ENCODE results near the gene TMEM259. TPM values are rescaled to one million over a fixed set of nuclear protein-coding genes. Genes with fewer than 3 reads are reported as not detected.

TMEM259 gene
- total and polyA plus RNA-seq, 2 of the 13 experiments (the other 11 are each of a cell fraction or from before 2014, with no cell fraction given), result 64.7 to 164 TPM

GRCh38 chr19:1053176-1054101 is 32.5 kb upstream of the TMEM259 start:
- peaks cover 24% of the 10 kb centered on the region for H3K4me1 ChIP-seq (ENCODE audit: insufficient read depth, low read length)
- H2AFZ ChIP-seq (ENCODE audit: low read length), result no peak overlapping the region
- ChIA-PET CTCF (ENCODE audit: low intra/inter-chr PET ratio, low total read pairs) (no interaction called here), POLR2A (interaction anchor here (0.9 kb wide), 1 partner anchor 51 kb away, joined by 3 read pairs; the partner anchor contains the start of gene GPX4)
- in situ Hi-C loops (cut with HindIII; ENCODE audit: extremely low pct_ligation_motif_present, low pct_unique_long_range_greater_than_20kb) (no loop called here), intact Hi-C loops (cut with micrococcal nuclease; ENCODE audit: unreplicated experiment) (loop anchor here (10.0 kb wide), 1 partner anchor 51 kb away; the partner anchor contains the start of gene GPX4)
- no peaks in the 10 kb centered on the region for H3K9me3 ChIP-seq (ENCODE audit: low read length)
- no peaks in the 10 kb centered on the region for H3K27me3 ChIP-seq (ENCODE audit: control insufficient read depth in 1 of 2, insufficient read depth in 2 of 2, low read length in 2 of 2)
- ATAC-seq (no peak), FAIRE-seq (no peak), DNase-seq (ENCODE audit: low spot score) (no peak)
- no peak overlapping the region for H3K9ac ChIP-seq (ENCODE audit: insufficient read depth, low read depth, low read length)
- peaks cover 9 to 33% of the 10 kb centered on the region in 2 experiments; a peak in 4 of 5 replicates for H3K36me3 ChIP-seq (replicated peaks in 1 of 2; ENCODE audit: control insufficient read depth in 1 of 2, insufficient read depth in 2 of 2, low read length in 2 of 2)
- H3K4me2 ChIP-seq (ENCODE audit: low read depth, low read length), result no peak overlapping the region
- H3K79me2 ChIP-seq (ENCODE audit: insufficient read depth, low read length), result no peaks in the 10 kb centered on the region
- no peaks in the 10 kb centered on the region for H4K20me1 ChIP-seq (ENCODE audit: insufficient read depth, low read length)
- H3K27ac ChIP-seq (ENCODE audit: extremely low read length, insufficient read depth, low read length), result no peak overlapping the region
- H3K4me3 ChIP-seq (replicated peaks in 1 of 3; ENCODE audit: insufficient read depth in 1 of 3, low read depth in 2 of 3, low read length in 3 of 3), result no peak overlapping the region
- WGBS (ENCODE audit: low lambda C conversion rate), result 96% methylated on average over 28 of the region's 31 CpGs
- no TSS peak for BruUV-seq (replicated peaks)
- TF ChIP-seq MED1 (CRISPR knock-in tag; IDR thresholded peaks at IDR 0.05) (no peak), ZSCAN20 (CRISPR knock-in tag; IDR thresholded peaks at IDR 0.05; ENCODE audit: borderline replicate concordance) (no peak), NBN (conservative IDR thresholded peaks at IDR 0.05) (no peak), PCBP1 (IDR thresholded peaks at IDR 0.05; ENCODE audit: borderline replicate concordance, low read depth, low read length) (no peak), HMG20A (CRISPR knock-in tag; IDR thresholded peaks at IDR 0.05; ENCODE audit: borderline replicate concordance) (no peak), ZFX (CRISPR knock-in tag; IDR thresholded peaks at IDR 0.05; ENCODE audit: low read depth) (0 out of 2 replicates have a peak, but pooled peaks have one; percentile 16), CCAR2 (optimal IDR thresholded peaks at IDR 0.05; ENCODE audit: low read depth, low read length) (no peak), KLF11 (CRISPR knock-in tag; IDR thresholded peaks at IDR 0.05) (no peak), KDM3A (CRISPR knock-in tag; IDR thresholded peaks at IDR 0.05; ENCODE audit: low read depth) (no peak), MTF1 (CRISPR knock-in tag; IDR thresholded peaks at IDR 0.05) (no peak), REXO4 (CRISPR knock-in tag; IDR thresholded peaks at IDR 0.05; ENCODE audit: borderline replicate concordance) (no peak), ZNF101 (CRISPR knock-in tag; IDR thresholded peaks at IDR 0.05; ENCODE audit: borderline replicate concordance, low read depth) (no peak), CAMTA2 (CRISPR knock-in tag; IDR thresholded peaks at IDR 0.05; ENCODE audit: borderline replicate concordance) (no peak), CENPX (CRISPR knock-in tag; IDR thresholded peaks at IDR 0.05) (no peak), RFX3 (CRISPR knock-in tag; IDR thresholded peaks at IDR 0.05) (no peak), ZNF768 (CRISPR knock-in tag; IDR thresholded peaks at IDR 0.05) (0 out of 2 replicates have a peak, but pooled peaks have one; percentile 16)
- TF ChIP-seq, protein P1, sequence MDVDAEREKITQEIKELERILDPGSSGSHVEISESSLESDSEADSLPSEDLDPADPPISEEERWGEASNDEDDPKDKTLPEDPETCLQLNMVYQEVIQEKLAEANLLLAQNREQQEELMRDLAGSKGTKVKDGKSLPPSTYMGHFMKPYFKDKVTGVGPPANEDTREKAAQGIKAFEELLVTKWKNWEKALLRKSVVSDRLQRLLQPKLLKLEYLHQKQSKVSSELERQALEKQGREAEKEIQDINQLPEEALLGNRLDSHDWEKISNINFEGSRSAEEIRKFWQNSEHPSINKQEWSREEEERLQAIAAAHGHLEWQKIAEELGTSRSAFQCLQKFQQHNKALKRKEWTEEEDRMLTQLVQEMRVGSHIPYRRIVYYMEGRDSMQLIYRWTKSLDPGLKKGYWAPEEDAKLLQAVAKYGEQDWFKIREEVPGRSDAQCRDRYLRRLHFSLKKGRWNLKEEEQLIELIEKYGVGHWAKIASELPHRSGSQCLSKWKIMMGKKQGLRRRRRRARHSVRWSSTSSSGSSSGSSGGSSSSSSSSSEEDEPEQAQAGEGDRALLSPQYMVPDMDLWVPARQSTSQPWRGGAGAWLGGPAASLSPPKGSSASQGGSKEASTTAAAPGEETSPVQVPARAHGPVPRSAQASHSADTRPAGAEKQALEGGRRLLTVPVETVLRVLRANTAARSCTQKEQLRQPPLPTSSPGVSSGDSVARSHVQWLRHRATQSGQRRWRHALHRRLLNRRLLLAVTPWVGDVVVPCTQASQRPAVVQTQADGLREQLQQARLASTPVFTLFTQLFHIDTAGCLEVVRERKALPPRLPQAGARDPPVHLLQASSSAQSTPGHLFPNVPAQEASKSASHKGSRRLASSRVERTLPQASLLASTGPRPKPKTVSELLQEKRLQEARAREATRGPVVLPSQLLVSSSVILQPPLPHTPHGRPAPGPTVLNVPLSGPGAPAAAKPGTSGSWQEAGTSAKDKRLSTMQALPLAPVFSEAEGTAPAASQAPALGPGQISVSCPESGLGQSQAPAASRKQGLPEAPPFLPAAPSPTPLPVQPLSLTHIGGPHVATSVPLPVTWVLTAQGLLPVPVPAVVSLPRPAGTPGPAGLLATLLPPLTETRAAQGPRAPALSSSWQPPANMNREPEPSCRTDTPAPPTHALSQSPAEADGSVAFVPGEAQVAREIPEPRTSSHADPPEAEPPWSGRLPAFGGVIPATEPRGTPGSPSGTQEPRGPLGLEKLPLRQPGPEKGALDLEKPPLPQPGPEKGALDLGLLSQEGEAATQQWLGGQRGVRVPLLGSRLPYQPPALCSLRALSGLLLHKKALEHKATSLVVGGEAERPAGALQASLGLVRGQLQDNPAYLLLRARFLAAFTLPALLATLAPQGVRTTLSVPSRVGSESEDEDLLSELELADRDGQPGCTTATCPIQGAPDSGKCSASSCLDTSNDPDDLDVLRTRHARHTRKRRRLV (CRISPR knock-in tag; IDR thresholded peaks at IDR 0.05), result no peak
- TF ChIP-seq, protein P2, sequence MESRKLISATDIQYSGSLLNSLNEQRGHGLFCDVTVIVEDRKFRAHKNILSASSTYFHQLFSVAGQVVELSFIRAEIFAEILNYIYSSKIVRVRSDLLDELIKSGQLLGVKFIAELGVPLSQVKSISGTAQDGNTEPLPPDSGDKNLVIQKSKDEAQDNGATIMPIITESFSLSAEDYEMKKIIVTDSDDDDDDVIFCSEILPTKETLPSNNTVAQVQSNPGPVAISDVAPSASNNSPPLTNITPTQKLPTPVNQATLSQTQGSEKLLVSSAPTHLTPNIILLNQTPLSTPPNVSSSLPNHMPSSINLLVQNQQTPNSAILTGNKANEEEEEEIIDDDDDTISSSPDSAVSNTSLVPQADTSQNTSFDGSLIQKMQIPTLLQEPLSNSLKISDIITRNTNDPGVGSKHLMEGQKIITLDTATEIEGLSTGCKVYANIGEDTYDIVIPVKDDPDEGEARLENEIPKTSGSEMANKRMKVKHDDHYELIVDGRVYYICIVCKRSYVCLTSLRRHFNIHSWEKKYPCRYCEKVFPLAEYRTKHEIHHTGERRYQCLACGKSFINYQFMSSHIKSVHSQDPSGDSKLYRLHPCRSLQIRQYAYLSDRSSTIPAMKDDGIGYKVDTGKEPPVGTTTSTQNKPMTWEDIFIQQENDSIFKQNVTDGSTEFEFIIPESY (CRISPR knock-in tag; IDR thresholded peaks at IDR 0.05), result peak; percentile 10; the same call in 1 of the 2 replicates

All from HepG2 (cell line).